ENCODE data around the gene PAFAH2. TPM values are rescaled to one million over a fixed set of nuclear protein-coding genes. Genes with fewer than 3 reads are reported as not detected.

PAFAH2 gene
- total RNA-seq, 6 donors from 2014 or later, result 12.6 to 20.1 (median 15.1) TPM

GRCh38 chr1:26009796-26010447 is 12.1 kb upstream of the PAFAH2 start:
- WGBS, 2 donors, result 68% methylated on average over 4 to 6 of the region's 6 CpGs
- Histone ChIP-seq H3K36me3 (no peaks in the 10 kb centered on the region), H3K9me3 (no peaks in the 10 kb centered on the region), H3K27ac (no peak overlapping the region), H3K4me1 (peaks cover 0 to 5% (median 2%) of the 10 kb centered on the region in 4 donors), H3K27me3 (no peaks in the 10 kb centered on the region), H3K4me3 (no peak overlapping the region)
- no peak for TF ChIP-seq CTCF (IDR thresholded peaks at IDR 0.05)
- no peak for TF ChIP-seq EP300 (IDR thresholded peaks at IDR 0.05)
- TF ChIP-seq POLR2AphosphoS5 (IDR thresholded peaks at IDR 0.05), result no peak
- no peak for TF ChIP-seq POLR2A (IDR thresholded peaks at IDR 0.05)
- no peak for DNase-seq
- ATAC-seq (ENCODE audit: low FRiP score in 2 of 2), result no peak

- 90% methylated on average over 16 of the region's 16 CpGs for WGBS, 2 donors
- no peaks in the 10 kb centered on the region for H3K27me3 ChIP-seq
- H3K4me3 ChIP-seq, result no peak overlapping the region
- no peaks in the 10 kb centered on the region for H3K4me1 ChIP-seq
- H3K27ac ChIP-seq, result no peak overlapping the region
- TF ChIP-seq POLR2A (IDR thresholded peaks at IDR 0.05) (no peak), CTCF (IDR thresholded peaks at IDR 0.05) (no peak), EP300 (IDR thresholded peaks at IDR 0.05) (no peak), POLR2AphosphoS5 (IDR thresholded peaks at IDR 0.05) (no peak)
- no peaks in the 10 kb centered on the region for H3K9me3 ChIP-seq
- ATAC-seq (ENCODE audit: low FRiP score in 2 of 2) (no peak), DNase-seq (no peak)
- no peaks in the 10 kb centered on the region for H3K36me3 ChIP-seq
Measured at GRCh38 chr1:26006710-26007109, 8.8 kb upstream of the PAFAH2 start.

- H3K4me1 ChIP-seq, result no peaks in the 10 kb centered on the region
- no peaks in the 10 kb centered on the region for H3K36me3 ChIP-seq
- 54 to 68% methylated on average over 3 to 4 of the region's 4 CpGs for WGBS, 2 donors
- no peaks in the 10 kb centered on the region for H3K27me3 ChIP-seq
- H3K9me3 ChIP-seq, result no peaks in the 10 kb centered on the region
- no peak for DNase-seq
- TF ChIP-seq CTCF (IDR thresholded peaks at IDR 0.05) (no peak), POLR2AphosphoS5 (IDR thresholded peaks at IDR 0.05) (no peak)
- ATAC-seq (ENCODE audit: low FRiP score in 2 of 2), result no peak
- H3K4me3 ChIP-seq, result no peak overlapping the region
- no peak overlapping the region for H3K27ac ChIP-seq
Measured at GRCh38 chr1:26005434-26006105, 7.7 kb upstream of the PAFAH2 start.

- DNase-seq (no peak), ATAC-seq (ENCODE audit: low FRiP score in 2 of 2) (no peak)
- Histone ChIP-seq H3K9me3 (no peaks in the 10 kb centered on the region), H3K4me3 (no peak overlapping the region), H3K4me1 (peaks cover 0 to 1% (median under 1%) of the 10 kb centered on the region in 4 donors), H3K36me3 (no peaks in the 10 kb centered on the region), H3K27ac (no peak overlapping the region), H3K27me3 (no peaks in the 10 kb centered on the region)
- 79 to 89% methylated on average over 2 of the region's 2 CpGs for WGBS, 2 donors
- no peak for TF ChIP-seq CTCF (IDR thresholded peaks at IDR 0.05)
- TF ChIP-seq POLR2AphosphoS5 (IDR thresholded peaks at IDR 0.05), result no peak
- TF ChIP-seq EP300 (IDR thresholded peaks at IDR 0.05), result no peak
- TF ChIP-seq POLR2A (IDR thresholded peaks at IDR 0.05), result no peak
Measured at GRCh38 chr1:26003756-26004155, 5.9 kb upstream of the PAFAH2 start.

- Histone ChIP-seq H3K27me3 (no peaks in the 10 kb centered on the region), H3K9me3 (no peaks in the 10 kb centered on the region), H3K36me3 (no peaks in the 10 kb centered on the region), H3K4me1 (peaks cover 4 to 6% (median 5%) of the 10 kb centered on the region in 4 donors), H3K4me3 (no peak overlapping the region), H3K27ac (no peak overlapping the region)
- WGBS, 2 donors, result 80 to 83% methylated on average over 4 of the region's 4 CpGs
- ATAC-seq (ENCODE audit: low FRiP score in 2 of 2) (no peak), DNase-seq (no peak)
- TF ChIP-seq EP300 (IDR thresholded peaks at IDR 0.05), result no peak
- no peak for TF ChIP-seq POLR2AphosphoS5 (IDR thresholded peaks at IDR 0.05)
- no peak for TF ChIP-seq CTCF (IDR thresholded peaks at IDR 0.05)
- TF ChIP-seq POLR2A (IDR thresholded peaks at IDR 0.05), result no peak
Measured at GRCh38 chr1:26003262-26003661, 5.4 kb upstream of the PAFAH2 start.

All from upper lobe of left lung (tissue), 6 donors.